ENCODE data around the gene BASP1. TPM values are rescaled to one million over a fixed set of nuclear protein-coding genes. Genes with fewer than 3 reads are reported as not detected.

BASP1 gene
- total and polyA plus RNA-seq, 10 of the 15 experiments (the other 5 are each of a cell fraction or from before 2014, with no cell fraction given), result 27.3 to 190 (median 102) TPM

DNA sequence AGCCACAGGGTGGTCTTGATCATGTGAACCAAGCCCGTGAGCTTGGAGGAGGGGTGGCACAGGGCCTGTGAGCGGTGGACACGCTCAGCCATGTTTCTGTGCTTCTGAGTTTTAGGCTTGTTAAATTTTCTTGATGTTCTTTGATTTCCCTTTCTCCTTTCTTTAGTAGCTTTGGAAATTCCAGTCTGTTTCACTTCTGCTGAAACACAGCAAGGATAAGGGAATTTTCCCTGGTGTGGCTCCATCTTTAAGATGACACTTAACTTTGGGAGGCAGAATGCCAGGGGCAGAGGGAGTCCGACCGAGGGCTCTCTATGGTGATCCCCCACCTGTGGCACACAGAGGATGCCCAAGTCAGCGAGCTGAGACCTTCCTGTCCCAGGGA, 29.7 kb upstream of the BASP1 start:
- Histone ChIP-seq H3K27me3 (replicated peaks in 1 of 2; ENCODE audit: control insufficient read depth in 2 of 2, insufficient read depth in 2 of 2, low read length in 1 of 2) (no peaks in the 10 kb centered on the region; a peak in 1 of 4 replicates), H4K20me1 (ENCODE audit: control insufficient read depth, insufficient read depth) (no peaks in the 10 kb centered on the region), H3K9me3 (replicated peaks; ENCODE audit: control insufficient read depth, insufficient read depth, low read length) (no peaks in the 10 kb centered on the region), H3K9ac (ENCODE audit: control insufficient read depth, insufficient read depth, low read length) (no peak overlapping the region), H3K79me2 (ENCODE audit: control insufficient read depth, insufficient read depth, low read length) (no peaks in the 10 kb centered on the region), H3K36me3 (ENCODE audit: control insufficient read depth in 2 of 2, insufficient read depth in 2 of 2, low read length in 1 of 2) (no peaks in the 10 kb centered on the region), H3K27ac (ENCODE audit: control insufficient read depth, insufficient read depth) (no peak overlapping the region), H2AFZ (ENCODE audit: control insufficient read depth, low read depth, low read length) (no peak overlapping the region), H3K4me1 (ENCODE audit: control insufficient read depth, insufficient read depth, low read length) (no peaks in the 10 kb centered on the region), H3K4me3 (no peak overlapping the region), H3K4me2 (ENCODE audit: control insufficient read depth, insufficient read depth) (no peak overlapping the region)
- in situ Hi-C loops (cut with MboI), result loop anchor here (5.0 to 10.0 kb wide), 2 partner anchors 253 to 395 kb away; partner anchors contain the start of gene MYO10
- TF ChIP-seq TBL1XR1 (IDR thresholded peaks at IDR 0.05; ENCODE audit: low read depth, low read length) (no peak), CHD1 (IDR thresholded peaks at IDR 0.05; ENCODE audit: low read depth, low read length) (no peak)
- TF ChIP-seq, protein P1, sequence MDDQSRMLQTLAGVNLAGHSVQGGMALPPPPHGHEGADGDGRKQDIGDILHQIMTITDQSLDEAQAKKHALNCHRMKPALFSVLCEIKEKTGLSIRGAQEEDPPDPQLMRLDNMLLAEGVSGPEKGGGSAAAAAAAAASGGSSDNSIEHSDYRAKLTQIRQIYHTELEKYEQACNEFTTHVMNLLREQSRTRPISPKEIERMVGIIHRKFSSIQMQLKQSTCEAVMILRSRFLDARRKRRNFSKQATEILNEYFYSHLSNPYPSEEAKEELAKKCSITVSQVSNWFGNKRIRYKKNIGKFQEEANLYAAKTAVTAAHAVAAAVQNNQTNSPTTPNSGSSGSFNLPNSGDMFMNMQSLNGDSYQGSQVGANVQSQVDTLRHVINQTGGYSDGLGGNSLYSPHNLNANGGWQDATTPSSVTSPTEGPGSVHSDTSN (IDR thresholded peaks at IDR 0.05; ENCODE audit: insufficient replicate concordance, low read depth, low read length), result no peak
- FAIRE-seq (no peak), DNase-seq (ENCODE audit: low read depth, low spot score) (no peak), ATAC-seq (no peak)
- BruUV-seq (replicated peaks), result no TSS peak
- ChIA-PET RAD21 (ENCODE audit: unreplicated experiment) (no interaction called here), POLR2A (no interaction called here), CTCF (interaction anchor here (0.9 to 1.3 kb wide), 2 partner anchors 11 to 397 kb away, joined by 3 to 4 read pairs; no protein-coding TSS in a partner anchor), SMC1A (ENCODE audit: uncharacterized antibody, unreplicated experiment) (interaction anchor here (0.6 kb wide), 1 partner anchor 18 kb away, joined by 3 read pairs; no protein-coding TSS in a partner anchor)
- intact Hi-C loops (cut with micrococcal nuclease; ENCODE audit: unreplicated experiment), result loop anchor here (5.0 kb wide), 1 partner anchor 500 kb away; no protein-coding TSS in a partner anchor
- 17% methylated on average over 6 of the region's 6 CpGs for WGBS (ENCODE audit: insufficient coverage, insufficient replicate concordance, low lambda C conversion rate, missing lambda C conversion rate)

DNA sequence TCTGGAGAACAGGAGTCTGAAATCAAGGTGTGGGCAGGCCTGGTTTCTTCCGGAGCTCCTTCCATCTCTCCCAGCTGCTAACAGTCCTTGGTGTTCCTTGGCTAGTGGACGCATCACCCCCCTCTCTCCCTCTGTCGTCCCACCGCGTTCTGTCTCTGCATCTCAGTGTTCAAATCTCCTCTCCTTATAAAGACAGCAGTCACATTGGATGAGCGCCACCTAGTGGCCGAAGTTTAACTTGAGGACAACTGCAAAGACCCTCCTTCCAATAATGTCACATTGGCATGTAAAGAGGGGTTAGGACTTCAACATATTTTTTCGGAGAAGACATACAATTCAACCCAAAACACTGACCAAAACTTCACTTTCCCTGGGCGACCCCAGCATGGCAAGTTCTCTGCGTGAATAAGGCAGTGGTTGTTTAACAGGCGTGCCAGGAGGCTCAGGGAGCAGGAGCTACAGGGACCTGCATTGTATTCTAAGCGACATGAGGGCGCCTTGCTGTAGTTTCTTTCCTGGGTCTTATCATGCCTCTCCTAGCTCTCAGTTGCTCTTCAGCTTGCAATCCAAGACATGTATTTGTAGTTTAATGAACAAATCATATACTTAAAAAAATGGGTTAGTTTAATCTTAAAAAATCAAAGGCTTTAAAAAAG, 27.9 kb upstream of the BASP1 start:
- 19% methylated on average over 12 of the region's 13 CpGs for WGBS (ENCODE audit: insufficient coverage, insufficient replicate concordance, low lambda C conversion rate, missing lambda C conversion rate)
- peak; percentile 92 for ATAC-seq
- peak; percentile 24 for DNase-seq (ENCODE audit: low read depth, low spot score)
- H3K4me3 ChIP-seq, result no peak overlapping the region
- no peaks in the 10 kb centered on the region for H3K36me3 ChIP-seq (ENCODE audit: control insufficient read depth in 2 of 2, insufficient read depth in 2 of 2, low read length in 1 of 2)
- H3K27ac ChIP-seq (ENCODE audit: control insufficient read depth, insufficient read depth), result no peak overlapping the region
- intact Hi-C loops (cut with micrococcal nuclease; ENCODE audit: unreplicated experiment) (loop anchor here (1.0 to 5.0 kb wide), 3 partner anchors 255 to 502 kb away; no protein-coding TSS in a partner anchor), in situ Hi-C loops (cut with MboI) (loop anchor here (5.0 to 10.0 kb wide), 2 partner anchors 255 to 397 kb away; partner anchors contain the start of gene MYO10)
- CTCF ChIA-PET, result interaction anchor here (0.7 to 4.3 kb wide), 24 partner anchors 9 to 571 kb away, joined by 3 to 53 read pairs (median 4); no protein-coding TSS in a partner anchor
- FAIRE-seq, result peak; percentile 80
- POLR2A ChIA-PET, result interaction anchor here (0.6 kb wide), 1 partner anchor 122 kb away, joined by 4 read pairs; no protein-coding TSS in a partner anchor
- no peaks in the 10 kb centered on the region for H3K4me1 ChIP-seq (ENCODE audit: control insufficient read depth, insufficient read depth, low read length)
- H2AFZ ChIP-seq (ENCODE audit: control insufficient read depth, low read depth, low read length), result no peak overlapping the region
- H3K79me2 ChIP-seq (ENCODE audit: control insufficient read depth, insufficient read depth, low read length), result no peaks in the 10 kb centered on the region
- no peak overlapping the region for H3K9ac ChIP-seq (ENCODE audit: control insufficient read depth, insufficient read depth, low read length)
- no peaks in the 10 kb centered on the region for H3K9me3 ChIP-seq (replicated peaks; ENCODE audit: control insufficient read depth, insufficient read depth, low read length)
- SMC1A ChIA-PET (ENCODE audit: uncharacterized antibody, unreplicated experiment), result interaction anchor here (0.9 to 1.6 kb wide), 3 partner anchors 26 to 1116 kb away, joined by 4 to 14 read pairs (median 5); no protein-coding TSS in a partner anchor
- no TSS peak for BruUV-seq (replicated peaks)
- RAD21 ChIA-PET (ENCODE audit: unreplicated experiment), result interaction anchor here (1.3 kb wide), 1 partner anchor 27 kb away, joined by 6 read pairs; no protein-coding TSS in a partner anchor
- no peaks in the 10 kb centered on the region for H4K20me1 ChIP-seq (ENCODE audit: control insufficient read depth, insufficient read depth)
- H3K27me3 ChIP-seq (replicated peaks in 1 of 2; ENCODE audit: control insufficient read depth in 2 of 2, insufficient read depth in 2 of 2, low read length in 1 of 2), result no peaks in the 10 kb centered on the region; a peak in 1 of 4 replicates
- no peak overlapping the region for H3K4me2 ChIP-seq (ENCODE audit: control insufficient read depth, insufficient read depth)
- TF ChIP-seq RAD21 (IDR thresholded peaks at IDR 0.05; ENCODE audit: insufficient read depth, low read depth, low read length), result peak; percentile 54
- no peak for TF ChIP-seq CBX5 (IDR thresholded peaks at IDR 0.05; ENCODE audit: low read depth)
- TF ChIP-seq CREB1 (IDR thresholded peaks at IDR 0.05; ENCODE audit: low read depth), result no peak
- TF ChIP-seq SPI1 (IDR thresholded peaks at IDR 0.05; ENCODE audit: borderline replicate concordance, insufficient read depth, low read depth, low read length), result no peak
- TF ChIP-seq NRF1 (conservative IDR thresholded peaks at IDR 0.05; ENCODE audit: low read depth, low read length), result no peak
- TF ChIP-seq SMC3 (IDR thresholded peaks at IDR 0.05; ENCODE audit: borderline replicate concordance, low read length), result peak; percentile 58; the same call in 1 of the 2 replicates
- TF ChIP-seq, protein P2, sequence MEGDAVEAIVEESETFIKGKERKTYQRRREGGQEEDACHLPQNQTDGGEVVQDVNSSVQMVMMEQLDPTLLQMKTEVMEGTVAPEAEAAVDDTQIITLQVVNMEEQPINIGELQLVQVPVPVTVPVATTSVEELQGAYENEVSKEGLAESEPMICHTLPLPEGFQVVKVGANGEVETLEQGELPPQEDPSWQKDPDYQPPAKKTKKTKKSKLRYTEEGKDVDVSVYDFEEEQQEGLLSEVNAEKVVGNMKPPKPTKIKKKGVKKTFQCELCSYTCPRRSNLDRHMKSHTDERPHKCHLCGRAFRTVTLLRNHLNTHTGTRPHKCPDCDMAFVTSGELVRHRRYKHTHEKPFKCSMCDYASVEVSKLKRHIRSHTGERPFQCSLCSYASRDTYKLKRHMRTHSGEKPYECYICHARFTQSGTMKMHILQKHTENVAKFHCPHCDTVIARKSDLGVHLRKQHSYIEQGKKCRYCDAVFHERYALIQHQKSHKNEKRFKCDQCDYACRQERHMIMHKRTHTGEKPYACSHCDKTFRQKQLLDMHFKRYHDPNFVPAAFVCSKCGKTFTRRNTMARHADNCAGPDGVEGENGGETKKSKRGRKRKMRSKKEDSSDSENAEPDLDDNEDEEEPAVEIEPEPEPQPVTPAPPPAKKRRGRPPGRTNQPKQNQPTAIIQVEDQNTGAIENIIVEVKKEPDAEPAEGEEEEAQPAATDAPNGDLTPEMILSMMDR (IDR thresholded peaks at IDR 0.05 in 2 of 3, conservative IDR thresholded peaks at IDR 0.05 in 1 of 3; ENCODE audit: control insufficient read depth in 2 of 3, extremely low read depth in 1 of 3, insufficient read depth in 1 of 3, low read depth in 3 of 3, low read length in 3 of 3), result peak; percentile 65 to 80 (median 77)
- TF ChIP-seq EGR1 (IDR thresholded peaks at IDR 0.05; ENCODE audit: borderline replicate concordance in 1 of 2, low read depth in 2 of 2, low read length in 2 of 2), result no peak
